Right renal pelvis (tissue), 4 donors: ENCODE data around the gene ASNSD1. TPM values are rescaled to one million over a fixed set of nuclear protein-coding genes. Genes with fewer than 3 reads are reported as not detected.
A peak's percentile ranks its signal among the peaks of the same experiment; 100 is the strongest.
"Not testable (repeated sequence)": the region's sequence is repeated elsewhere in the genome, so short reads cannot be mapped to it uniquely, and the experiment has no call there.

Source experiments
- DNase-seq, 4 donors: peaks; one replicate each; pipeline ENCODE4 v3.0.0-alpha.2; 2013; ENCODE audit warnings: low read depth in 4 of 4, low spot score in 3 of 4, missing footprints in 1 of 4
- polyA plus RNA-seq, 4 donors: library from polyadenylated mRNA; unstranded; fragments of 120-200 nt; gene quantifications; one replicate each; pipeline ENCODE4 v1.2.1, GENCODE V29; 2013; ENCODE audit not compliant: insufficient read length in 4 of 4

ASNSD1 gene
- polyA plus RNA-seq, 4 donors, result 55.7 to 68.6 (median 65.0) TPM

- no peak for DNase-seq
Observed at GRCh38 chr2:189641590-189641989, 19.7 kb upstream of the ASNSD1 start.

GRCh38 chr2:189646521-189646920 lies 14.7 kb upstream of the ASNSD1 start:
- DNase-seq, result no peak

- no peak for DNase-seq
Observed at GRCh38 chr2:189648846-189649509, 12.3 kb upstream of the ASNSD1 start.

GRCh38 chr2:189651284-189651683 lies 10.0 kb upstream of the ASNSD1 start:
- DNase-seq, result no peak

- DNase-seq, result not testable (repeated sequence)
Observed at GRCh38 chr2:189653464-189653863, 7.8 kb upstream of the ASNSD1 start.

- DNase-seq, result no peak
Observed at GRCh38 chr2:189654641-189655040, 6.6 kb upstream of the ASNSD1 start.

- no peak for DNase-seq
Observed at GRCh38 chr2:189657867-189658266, 3.4 kb upstream of the ASNSD1 start.

- DNase-seq, result no peak
Observed at GRCh38 chr2:189658306-189659212, 2.7 kb upstream of the ASNSD1 start.

- DNase-seq, result no peak
Observed at GRCh38 chr2:189659734-189660133, 1.5 kb upstream of the ASNSD1 start.

GRCh38 chr2:189660803-189661147 lies 484 bp upstream of the ASNSD1 start:
- no peak for DNase-seq

GRCh38 chr2:189661957-189662321 lies 680 bp downstream of the ASNSD1 start:
- DNase-seq, result no peak

- DNase-seq, result no peak
Observed at GRCh38 chr2:189662669-189663226, 1.5 kb downstream of the ASNSD1 start.

GRCh38 chr2:189663319-189663718 lies 2.1 kb downstream of the ASNSD1 start:
- DNase-seq, result not testable (repeated sequence)

GRCh38 chr2:189669913-189670312 lies 8.7 kb downstream of the ASNSD1 start:
- DNase-seq, result no peak

GRCh38 chr2:189673661-189674373 lies 12.6 kb downstream of the ASNSD1 start:
- DNase-seq, result no peak

GRCh38 chr2:189674374-189675112 lies 13.3 kb downstream of the ASNSD1 start, which contains the start of gene ANKAR:
TSS of gene ANKAR (plus strand) at chr2:189674670. CDS start at chr2:189676491, 1,821 bp downstream.
- DNase-seq, result peak; percentile 71 to 78 (median 74)

- DNase-seq, result no peak
Observed at GRCh38 chr2:189676471-189676870, 15.2 kb downstream of the ASNSD1 start.

GRCh38 chr2:189679226-189679625 lies 18.0 kb downstream of the ASNSD1 start:
- DNase-seq, result no peak

- DNase-seq, result no peak
Observed at GRCh38 chr2:189681203-189681602, 19.9 kb downstream of the ASNSD1 start.

GRCh38 chr2:189681903-189682302 lies 20.6 kb downstream of the ASNSD1 start:
- DNase-seq, result no peak
